ENCODE data around the gene PIK3R6.

GRCh38 chr17:8881606-8882005 lies 14.1 kb upstream of the PIK3R6 start:
- TF ChIP-seq CTCF (IDR thresholded peaks at IDR 0.05), result no peak
- TF ChIP-seq POLR2A (IDR thresholded peaks at IDR 0.05), result no peak
